GM19452 (cell line): Measurements from ENCODE around the gene ASPG.

Experiments used
- ATAC-seq: cut with Tn5 transposase; IDR thresholded peaks from one replicate; pipeline ENCODE4 v1.9.1; 2021; ENCODE audit not compliant: unreplicated experiment

The ASPG gene

DNA sequence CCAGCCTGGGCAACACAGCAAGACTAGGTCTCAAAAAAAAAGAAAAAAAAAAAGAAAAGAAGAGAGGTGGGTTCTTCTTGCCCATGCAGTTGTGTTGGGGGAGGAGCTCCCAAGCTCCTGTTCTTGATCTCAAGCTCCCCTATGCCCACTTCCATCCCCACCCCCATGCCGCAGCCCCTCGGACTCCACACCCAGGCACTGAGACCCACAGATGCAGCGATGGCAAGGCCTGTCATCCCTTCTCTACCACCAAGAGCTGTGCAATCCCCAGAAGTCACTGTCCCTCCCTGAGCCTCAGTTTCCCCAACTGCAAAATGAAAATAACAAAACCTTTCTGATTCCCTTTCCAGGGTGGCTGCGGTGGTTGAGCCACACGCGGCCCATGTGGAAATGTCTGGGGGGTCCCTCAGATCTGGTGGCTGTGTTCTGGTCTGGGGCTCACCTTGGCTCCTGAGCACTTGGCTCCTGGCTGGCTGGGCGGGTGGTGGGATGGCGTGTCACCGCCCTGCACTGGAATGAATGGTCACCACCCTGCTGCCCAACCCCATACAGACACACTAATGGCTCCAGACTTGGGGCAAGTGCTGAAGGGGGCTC lies 30.3 kb downstream of the ASPG start:
- ATAC-seq = no peak

DNA sequence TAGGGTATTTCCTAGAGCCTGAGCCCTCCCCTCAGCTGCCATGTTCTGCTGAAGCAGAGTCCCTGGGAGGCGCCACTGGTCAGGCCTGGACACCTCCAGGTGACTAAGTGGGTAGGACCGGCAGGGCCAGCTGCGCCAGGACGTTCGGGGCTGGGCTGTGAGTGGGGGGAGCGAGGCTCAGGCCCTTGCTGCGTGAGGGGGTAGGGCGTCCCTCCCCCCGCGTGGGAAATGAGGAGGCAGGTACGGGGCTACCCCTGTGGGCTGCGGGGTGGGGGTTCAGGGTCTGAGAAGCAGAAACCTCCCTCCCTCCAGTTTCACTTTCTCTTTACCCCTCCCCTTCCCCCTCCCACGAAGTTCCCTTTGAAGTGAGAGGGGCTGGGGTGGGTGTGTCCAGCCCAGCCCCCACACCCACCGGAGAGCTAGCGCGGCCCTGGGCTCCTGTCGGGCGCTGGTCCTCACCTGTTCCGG lies 30.8 kb downstream of the ASPG start:
- no peak for ATAC-seq

DNA sequence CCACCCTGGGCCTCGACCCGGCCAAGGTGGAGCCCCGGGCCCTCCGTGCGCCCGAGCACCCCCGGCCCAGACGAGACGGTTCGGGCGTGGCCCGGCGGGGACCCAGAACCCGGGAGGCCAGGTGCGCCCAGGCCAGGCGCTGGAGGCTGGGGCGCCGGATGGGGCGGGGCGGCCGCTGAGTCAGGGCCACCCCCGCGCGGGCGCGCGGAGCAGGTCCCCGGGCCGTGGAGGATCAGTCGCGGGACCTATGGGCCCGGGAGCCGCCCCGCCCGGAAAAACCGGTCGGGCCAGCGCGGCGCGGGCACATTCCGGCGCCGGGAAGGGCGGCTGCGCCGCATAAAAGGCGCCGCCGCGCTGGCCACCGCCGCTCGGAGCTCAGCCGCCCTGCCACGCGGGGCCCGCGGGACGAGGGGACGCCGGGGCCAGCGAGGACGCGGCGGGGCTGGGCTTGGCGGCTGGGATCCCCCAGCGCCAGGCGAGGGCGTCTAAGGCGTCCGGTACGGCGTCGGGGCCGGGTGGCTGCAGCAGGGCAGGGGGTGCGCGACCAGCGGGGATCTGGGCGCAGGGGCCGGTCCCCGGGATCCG lies 31.3 kb downstream of the ASPG start:
- no peak for ATAC-seq

DNA sequence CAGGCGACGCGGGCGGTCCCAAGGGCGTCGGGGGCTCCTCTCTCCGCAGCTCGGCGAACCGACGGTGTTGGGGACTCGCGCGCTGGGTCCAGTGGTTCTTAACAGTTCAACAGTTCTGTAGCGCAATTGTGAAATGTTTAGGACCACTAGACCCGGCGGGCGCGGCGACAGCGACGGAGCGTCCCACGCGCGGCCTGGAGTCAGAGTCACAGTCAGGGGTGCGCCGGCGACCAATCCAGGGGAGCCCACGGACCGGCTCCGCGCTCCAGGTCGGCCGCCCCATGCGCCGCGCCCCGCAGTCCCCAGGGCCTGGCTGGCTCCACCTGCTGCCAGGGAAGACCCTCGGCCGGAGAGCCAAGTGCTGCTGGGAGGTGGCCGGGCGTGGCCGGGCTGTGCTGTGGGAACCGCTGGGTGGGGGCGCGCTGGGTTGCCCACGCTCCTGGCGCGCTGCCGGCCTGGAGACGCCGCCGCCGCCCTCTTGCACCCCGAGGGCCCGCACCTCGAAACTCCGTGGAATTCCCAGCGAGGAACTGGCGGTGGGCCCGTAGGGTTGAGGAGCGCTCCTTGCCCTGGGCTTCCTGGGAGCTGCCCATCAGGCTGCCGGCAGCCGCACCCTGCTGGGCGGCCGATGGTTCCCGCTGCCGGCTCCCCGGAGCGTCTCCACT lies 32.0 kb downstream of the ASPG start:
- ATAC-seq = no peak

DNA sequence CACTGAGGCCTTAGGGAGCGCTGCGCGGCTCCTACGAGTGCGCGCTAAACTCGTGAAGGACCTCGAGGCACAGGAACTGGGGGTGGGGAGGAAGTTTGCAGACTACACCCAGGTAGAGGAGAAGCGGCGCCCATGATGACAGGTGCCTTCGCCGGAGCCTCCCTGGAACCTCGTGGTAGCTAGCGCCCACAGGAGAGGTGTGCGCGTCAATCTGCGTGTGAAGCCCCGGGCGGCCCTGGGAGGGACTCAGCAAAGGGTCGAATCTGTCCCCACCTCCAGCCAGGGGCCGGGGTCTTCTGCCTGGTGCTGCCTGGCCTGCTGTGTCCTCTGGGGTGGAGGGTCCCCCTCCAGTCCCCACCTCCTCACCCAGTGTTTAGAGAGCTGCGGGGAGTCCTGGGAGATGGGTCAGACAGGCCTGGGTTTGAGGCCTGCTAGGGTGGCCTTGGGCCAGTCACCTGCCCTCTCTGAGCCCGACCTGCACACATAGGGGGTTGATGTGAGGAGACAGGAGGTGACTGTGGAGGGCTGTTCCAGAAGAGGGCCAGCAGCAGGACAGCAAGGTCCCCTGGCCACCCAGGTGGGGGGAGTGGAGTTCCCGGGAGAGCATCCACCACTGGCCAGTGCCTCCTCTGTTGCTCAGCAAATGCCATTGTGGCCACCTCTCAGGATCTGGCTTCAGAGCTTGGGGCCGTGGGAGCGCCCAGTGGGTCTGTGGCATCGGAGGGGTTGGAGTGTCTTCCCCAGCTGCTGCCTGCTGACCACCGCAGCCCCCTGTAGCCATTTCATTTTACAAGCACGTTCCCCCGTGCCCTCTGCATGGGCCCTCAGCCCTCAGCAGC lies 32.7 kb downstream of the ASPG start:
- ATAC-seq = no peak

DNA sequence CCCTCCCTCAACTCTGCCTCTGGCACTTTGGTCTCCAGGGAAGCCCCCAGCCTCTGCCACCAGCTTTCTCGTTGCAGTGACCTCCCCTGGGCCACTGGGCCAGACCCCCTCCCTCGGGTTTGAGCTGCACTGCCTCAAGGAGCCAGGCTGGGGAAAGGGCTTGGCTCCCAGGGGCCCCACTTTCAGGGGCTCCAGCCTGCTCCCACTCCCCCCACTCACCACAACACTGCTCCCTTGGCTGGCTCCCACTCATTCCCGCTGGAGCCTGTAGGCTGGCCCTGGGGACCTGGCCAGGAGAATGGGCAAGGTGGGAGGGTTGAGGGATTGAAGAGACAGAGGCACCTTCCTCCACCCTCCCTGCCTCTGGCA lies 33.6 kb downstream of the ASPG start:
- ATAC-seq = no peak

DNA sequence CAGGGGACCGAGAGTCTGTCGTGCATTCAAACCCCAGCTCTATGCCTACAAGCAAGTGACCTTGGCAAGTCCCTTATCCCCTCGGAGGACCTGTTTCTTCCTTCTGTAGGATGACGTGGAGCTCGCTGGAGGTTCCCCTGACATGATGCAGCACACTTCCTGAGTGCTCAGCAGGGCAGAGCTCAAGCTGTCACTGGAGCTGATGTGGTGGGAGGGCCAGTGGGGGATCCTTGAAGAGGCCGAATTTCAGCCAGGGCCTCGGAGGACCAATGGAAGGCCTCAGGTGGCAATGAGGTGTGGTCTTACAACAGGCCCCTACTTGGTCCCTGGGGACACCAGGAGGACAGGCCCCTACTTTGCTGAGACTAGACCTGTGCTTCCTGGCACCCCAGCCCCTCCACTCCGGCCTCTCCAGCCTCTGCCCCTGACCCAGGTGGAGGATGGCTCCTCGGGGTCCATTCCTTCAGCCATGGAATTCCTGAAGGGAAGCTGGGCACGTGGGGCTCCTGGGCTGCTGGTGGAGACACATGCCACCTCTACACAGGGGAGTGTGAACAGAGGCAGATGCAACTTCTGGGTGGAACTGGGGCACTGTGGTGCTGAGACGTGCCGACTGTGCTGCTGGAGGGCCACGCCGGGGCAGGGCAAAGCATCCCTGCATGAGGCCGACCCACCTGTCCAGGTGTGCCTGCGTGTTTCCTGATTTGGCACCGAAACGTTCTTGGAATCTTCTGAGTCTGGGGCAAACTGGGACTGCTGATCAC lies 34.2 kb downstream of the ASPG start:
- no peak for ATAC-seq

DNA sequence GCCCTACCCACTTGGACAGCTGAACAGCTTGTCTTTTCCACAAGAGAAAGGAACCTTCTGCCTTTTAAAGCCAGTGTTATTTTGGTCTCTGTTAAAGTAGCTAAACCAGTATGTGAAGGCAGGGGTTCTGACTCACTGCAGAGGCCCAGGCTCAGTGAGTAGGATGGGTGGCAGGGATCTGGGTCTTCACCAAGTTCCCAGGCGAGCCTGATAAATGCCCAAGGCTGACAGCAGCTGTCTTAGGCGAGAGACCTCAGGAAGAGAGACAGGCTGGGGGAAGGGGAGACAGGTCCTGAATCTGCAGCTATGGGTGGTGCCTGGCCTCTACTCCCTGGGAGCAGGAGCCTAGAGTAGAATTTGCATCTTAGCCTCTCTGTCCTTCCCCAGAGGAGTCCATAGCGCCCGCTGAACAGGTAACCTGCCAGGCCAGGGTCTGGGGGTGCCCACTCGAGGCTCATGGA lies 34.8 kb downstream of the ASPG start:
- ATAC-seq = no peak

DNA sequence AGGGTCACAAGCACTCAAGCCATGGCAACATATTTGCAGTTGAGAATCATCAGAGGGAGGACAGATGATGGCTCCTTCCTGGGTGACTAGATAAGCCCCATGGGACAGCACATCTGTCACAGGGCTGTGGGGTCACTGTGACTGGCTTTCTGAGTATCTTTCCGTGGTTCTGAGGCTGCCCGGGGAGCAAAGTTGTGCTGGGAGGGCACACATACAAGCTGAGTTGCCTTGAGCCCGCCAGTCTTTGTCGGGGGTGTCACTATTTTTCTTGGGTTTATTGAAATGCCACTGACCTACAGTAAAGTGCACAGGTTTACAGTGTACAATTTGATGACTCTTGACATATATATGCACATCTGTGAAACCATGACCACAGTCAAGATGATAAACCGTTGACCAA lies 35.6 kb downstream of the ASPG start:
- ATAC-seq = no peak

DNA sequence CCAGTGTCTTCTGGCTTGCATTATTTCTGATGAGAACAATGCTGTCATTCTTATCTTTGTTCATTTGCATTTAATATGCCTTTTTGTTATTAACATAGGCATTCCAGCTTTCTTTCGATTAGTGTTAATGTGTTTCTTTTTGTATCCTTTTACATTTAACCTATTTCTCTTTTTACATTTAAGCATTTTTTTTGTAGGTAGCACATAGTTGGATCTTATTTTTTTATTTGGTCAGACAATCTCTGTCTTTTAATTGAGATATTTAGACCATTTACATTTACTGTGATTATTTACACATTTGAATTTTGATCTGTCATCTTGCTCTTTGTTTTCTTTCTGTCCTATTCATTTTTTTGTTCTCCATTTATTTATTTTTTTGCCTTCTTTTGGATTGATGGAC lies 38.4 kb downstream of the ASPG start:
- no peak for ATAC-seq

DNA sequence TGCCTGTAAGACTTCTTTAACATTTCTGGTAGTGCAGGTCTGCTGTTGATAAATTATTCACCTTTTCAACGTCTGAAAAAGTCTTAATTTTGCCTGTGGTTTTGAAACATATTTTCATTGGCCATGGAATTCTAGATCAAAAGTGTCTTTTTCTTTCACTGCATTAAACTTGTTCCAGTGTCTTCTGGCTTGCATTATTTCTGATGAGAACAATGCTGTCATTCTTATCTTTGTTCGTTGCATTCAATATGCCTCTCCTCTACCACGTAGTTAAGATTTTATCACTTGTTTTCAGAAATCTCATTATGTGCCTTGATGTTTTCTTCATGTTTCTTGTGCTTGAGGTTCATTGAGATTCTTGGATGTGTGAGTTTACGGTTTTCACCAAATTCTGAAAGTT lies 39.5 kb downstream of the ASPG start:
- no peak for ATAC-seq

DNA sequence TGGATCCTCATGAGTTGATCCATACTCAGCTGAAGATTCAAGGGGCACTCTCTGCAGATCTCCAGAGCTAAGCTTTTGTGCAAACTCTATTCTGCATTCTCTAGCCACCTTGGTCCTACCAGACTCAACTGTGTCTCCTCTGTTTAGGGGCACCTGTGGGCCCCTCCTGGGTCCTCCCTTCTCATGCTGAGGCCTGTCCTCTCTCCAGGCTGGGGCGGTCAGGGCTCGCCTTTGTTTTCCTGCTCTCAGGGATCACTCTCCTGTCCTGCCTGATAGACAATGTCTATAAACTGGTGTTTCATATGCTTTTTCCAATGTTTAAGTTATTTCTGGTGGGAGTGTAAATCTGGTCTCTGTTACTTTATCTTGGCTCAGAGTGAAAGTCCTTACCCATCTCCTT lies 41.3 kb downstream of the ASPG start:
- ATAC-seq = no peak

DNA sequence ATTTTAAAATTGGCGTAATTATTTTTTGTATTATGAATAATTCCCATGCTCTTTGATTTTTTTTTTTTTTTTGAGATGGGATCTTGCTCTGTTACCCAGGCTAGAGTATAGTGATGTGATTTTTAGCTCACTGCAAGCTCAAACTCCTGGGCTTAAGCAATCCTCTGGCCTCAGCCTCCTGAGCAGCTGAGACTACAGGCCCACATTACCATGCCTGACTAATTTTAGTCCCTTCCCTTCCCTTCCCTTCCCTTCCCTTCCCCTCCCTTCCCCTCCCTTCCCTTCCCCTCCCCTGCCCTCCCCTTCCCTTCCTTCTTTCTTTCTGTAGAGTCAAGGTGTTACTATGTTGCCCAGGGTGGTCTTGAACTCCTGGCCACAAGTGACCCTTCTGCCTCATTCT lies 43.5 kb downstream of the ASPG start:
- ATAC-seq = no peak

DNA sequence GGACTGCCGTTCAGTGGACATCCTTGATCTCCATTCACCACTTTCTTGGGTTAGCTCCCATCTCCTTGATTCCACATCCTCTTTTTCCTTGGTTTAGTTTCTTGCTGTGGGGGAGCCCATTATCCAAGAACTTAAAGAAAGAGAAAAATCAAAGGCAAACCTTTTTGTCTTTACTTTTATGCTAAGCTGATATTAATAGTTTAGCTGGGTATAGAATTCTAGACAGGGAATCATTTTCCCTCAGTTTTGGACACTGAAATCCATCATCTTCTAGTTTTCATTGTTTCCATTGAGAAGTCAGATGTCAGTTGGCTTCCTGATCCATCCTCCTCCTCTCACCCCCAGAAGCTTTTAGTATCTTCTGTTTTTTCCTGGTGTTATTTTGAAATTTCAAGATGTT lies 44.1 kb downstream of the ASPG start:
- no peak for ATAC-seq

DNA sequence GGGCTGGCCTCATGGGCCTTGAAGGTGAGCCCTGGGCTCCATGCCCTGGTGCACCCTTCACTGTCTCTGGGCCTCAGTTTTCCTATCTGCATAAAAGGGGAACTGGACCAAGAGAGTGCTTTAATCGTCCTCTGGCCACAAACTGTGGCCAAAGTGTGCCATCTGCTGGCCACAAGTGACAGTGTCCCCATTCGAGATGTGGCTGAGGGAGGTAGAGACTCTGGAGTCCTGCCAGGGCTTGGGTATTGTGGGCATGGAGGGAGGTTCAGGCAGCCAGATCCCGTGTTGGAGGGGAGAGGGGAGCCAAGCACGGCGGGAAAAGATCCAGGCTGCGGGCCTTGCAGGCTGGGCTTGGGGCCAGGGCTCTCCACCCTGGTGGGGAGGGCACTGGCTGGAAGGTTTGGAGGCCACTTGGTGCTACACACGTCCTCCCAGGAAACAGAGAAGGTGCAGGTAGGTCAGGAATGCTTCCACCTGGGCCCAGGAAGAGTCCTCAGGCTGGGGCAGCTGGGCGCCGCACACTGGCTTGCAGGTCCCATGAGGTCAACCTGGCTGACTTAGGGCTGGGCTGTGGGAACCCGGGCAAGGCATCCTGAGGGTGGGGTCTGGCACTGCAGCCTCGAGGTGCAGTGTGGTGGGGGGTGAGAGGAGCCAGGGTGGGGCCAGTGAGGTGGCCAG lies 45.6 kb downstream of the ASPG start:
- no peak for ATAC-seq

DNA sequence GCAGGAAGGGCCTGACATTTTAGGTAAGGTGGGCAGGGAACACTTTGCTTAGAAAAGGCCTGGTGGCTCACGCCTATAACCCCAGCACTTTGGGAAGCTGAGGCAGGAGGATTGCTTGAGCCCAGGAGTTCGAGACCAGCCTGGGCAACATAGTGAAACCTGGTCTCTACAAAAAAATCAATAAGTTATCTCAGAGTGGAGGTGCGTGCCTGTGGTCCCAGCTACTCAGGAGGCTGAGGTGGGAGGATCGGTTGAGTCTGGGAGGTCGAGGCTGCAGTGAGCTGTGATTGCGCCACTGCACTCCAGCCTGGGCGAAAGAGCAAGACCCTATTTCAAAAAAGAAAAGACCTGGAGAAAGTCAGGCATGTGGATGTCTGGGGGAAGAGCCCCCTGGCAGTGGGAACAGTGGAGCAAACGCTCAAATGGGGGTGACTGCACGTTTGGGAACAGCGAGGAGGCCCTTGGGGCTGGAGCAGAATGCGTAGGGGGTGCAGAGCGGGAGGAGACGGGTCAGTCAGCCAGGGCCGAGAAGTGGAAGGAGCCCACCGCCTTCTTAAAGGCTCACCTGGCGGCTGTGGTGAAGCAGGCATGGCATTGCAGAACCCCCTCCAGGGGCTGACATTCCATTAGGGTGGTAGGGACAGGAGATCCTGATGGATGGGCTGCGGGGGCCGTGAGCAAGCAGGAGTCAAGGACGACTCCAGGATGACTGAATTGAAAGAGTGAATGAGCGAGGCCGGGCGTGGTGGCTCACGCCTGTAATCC lies 46.6 kb downstream of the ASPG start:
- no peak for ATAC-seq

DNA sequence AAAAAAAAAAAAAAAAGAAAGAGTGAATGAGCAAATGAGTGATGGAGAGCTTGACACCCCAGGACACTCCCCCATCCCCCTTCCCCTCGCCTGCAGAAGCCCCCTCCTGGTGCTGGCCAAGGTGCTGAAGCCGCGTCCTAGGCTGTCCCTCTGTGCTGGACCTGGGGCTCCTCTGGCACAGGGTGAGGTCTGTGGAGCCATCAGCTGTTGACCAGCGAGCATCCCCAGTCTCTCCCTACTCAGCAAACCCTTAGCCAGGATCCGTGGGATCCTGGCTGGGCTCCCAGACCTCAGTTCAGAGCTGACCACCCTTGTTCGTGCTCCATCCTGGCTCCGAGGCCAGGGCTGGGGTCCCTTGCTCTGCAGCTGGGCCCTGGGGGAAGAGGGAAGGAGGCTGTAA lies 47.5 kb downstream of the ASPG start:
- no peak for ATAC-seq

DNA sequence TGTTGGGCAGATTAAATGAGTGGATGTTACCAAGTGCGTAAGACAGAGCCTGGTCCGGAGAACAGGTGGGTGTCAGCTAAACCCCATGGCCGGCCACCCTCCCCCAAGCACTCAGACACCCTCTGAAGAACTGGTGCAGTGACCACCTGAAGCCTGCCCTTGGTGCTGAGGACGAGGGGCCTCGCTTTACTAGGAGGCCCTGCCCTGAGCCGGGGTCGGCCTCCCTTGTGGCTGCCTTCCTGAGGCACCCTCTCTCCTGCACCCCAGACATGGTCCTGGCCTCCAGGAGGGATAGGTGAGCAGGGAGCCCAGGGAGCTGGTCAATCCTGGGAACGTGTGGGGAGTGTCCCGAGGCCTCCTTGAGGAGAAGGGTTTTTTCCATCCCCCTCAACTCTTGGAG lies 48.0 kb downstream of the ASPG start:
- no peak for ATAC-seq

DNA sequence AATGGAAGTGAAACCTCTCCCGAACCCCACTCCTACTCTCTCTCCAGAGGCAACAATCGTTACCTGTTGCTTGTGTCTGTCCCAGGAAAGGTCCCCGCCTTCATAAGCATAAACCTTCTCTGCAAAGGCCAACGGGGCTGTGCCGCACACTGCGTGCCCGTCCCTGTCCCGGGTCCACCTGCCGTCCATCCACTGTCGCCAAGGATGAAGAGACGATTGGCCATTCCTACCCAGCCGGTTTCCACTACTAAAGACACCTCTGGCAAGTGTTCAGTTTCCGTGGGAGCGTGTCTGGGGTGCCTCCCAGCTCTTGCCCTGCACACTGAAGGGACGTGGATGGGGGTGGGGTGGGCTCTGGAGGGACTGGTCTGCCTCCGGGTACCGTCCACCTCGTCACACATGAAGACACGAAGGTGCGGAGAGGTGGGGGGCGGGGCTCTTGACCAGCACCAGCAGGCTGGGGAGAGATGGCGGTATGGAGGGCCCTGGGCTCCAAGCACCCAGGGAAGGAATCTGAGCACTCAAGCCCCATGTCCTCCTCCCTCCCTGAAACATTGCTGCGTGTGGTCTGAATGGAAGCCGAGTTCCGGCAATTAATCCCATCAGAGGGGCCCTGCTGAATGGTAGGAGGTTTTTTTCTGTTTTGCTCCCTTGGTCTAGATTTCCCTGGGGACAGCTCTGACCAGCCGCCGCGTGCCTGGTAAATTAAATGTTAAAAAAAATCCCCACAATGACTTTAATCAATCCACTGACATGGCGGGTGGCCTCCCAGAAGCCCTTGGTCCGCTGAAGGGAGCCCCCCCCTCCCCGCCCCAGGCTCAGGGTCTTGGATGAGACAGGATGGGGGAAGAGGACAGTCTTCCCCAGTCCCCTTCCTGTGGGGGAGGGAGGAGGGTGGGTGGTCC lies 48.8 kb downstream of the ASPG start:
- no peak for ATAC-seq
